NCI-H187 (cell line): ENCODE results near the gene LGALS14.

Experiments
- DNase-seq, 2 experiments: peaks; one replicate each; lab custom pipeline; 2025; lab: John Stamatoyannopoulos, UW

LGALS14 gene

GRCh38 chr19:39746836-39747529, 42.7 kb downstream of the LGALS14 start:
- DNase-seq, result no peak

GRCh38 chr19:39749981-39750380, 45.7 kb downstream of the LGALS14 start:
- no peak for DNase-seq

GRCh38 chr19:39752390-39752789, 48.1 kb downstream of the LGALS14 start:
- DNase-seq, result no peak

GRCh38 chr19:39752795-39753194, 48.5 kb downstream of the LGALS14 start:
- DNase-seq, result no peak

GRCh38 chr19:39754544-39754943, 50.3 kb downstream of the LGALS14 start:
- DNase-seq, result no peak

GRCh38 chr19:39754971-39755370, 50.7 kb downstream of the LGALS14 start:
- no peak for DNase-seq
